Measurements from ENCODE around the gene MYO1C.

MYO1C gene

GRCh38 chr17:1505586-1505985 is 13.1 kb upstream of the MYO1C start:
- H3K23ac ChIP-seq (ENCODE audit: low read length) = no peak overlapping the region
- no peak overlapping the region for H3K4me2 ChIP-seq (ENCODE audit: low read length)
- H3K36me3 ChIP-seq (ENCODE audit: control insufficient read depth in 1 of 2, insufficient read depth in 2 of 2, low read length in 2 of 2) = peaks cover 14 to 16% of the 10 kb centered on the region in 2 experiments
- H4K12ac ChIP-seq (ENCODE audit: low read depth, low read length) = no peak overlapping the region
- H2BK5ac ChIP-seq (ENCODE audit: low read depth, low read length, poor library complexity) = no peak overlapping the region
- no peak overlapping the region for H3K18ac ChIP-seq (ENCODE audit: low read length)
- no peaks in the 10 kb centered on the region for H3K79me2 ChIP-seq (ENCODE audit: control insufficient read depth, insufficient read depth, low read length, poor library complexity)
- no peak overlapping the region for H3K9ac ChIP-seq (ENCODE audit: low read length)
- H3K9me3 ChIP-seq (ENCODE audit: insufficient read depth, low read depth, low read length) = no peaks in the 10 kb centered on the region
- peaks cover 0 to 2% of the 10 kb centered on the region in 2 experiments for H3K4me1 ChIP-seq (ENCODE audit: control insufficient read depth in 1 of 2, insufficient read depth in 2 of 2, low read length in 2 of 2)
- WGBS (ENCODE audit: extremely low coverage, insufficient coverage, insufficient read length) = no CpG with 5 or more reads among the region's 5 CpGs
- no peaks in the 10 kb centered on the region for H3K27me3 ChIP-seq (ENCODE audit: insufficient read depth, low read length)
- no peak overlapping the region for H4K91ac ChIP-seq (ENCODE audit: low read depth, low read length)
- H3K4ac ChIP-seq (ENCODE audit: low read depth, low read length) = no peak overlapping the region
- H2BK12ac ChIP-seq (ENCODE audit: low read length) = no peak overlapping the region
- no peak overlapping the region for H2AK5ac ChIP-seq (ENCODE audit: low read length)
- no peak overlapping the region for H3K27ac ChIP-seq (ENCODE audit: low read depth, low read length)
- no peak overlapping the region for H3K4me3 ChIP-seq (ENCODE audit: low read depth, low read length)
- no peak for DNase-seq
- H2AFZ ChIP-seq (ENCODE audit: insufficient read depth, low read length, poor library complexity) = no peak overlapping the region
- H2BK120ac ChIP-seq (ENCODE audit: insufficient read depth, low read length, poor library complexity) = no peak overlapping the region
- H3K79me1 ChIP-seq (ENCODE audit: low read length) = no peaks in the 10 kb centered on the region
- H3K14ac ChIP-seq (ENCODE audit: low read length) = no peak overlapping the region
- no peak overlapping the region for H4K8ac ChIP-seq (ENCODE audit: low read depth, low read length)

- DNase-seq = no peak
- H4K8ac ChIP-seq (ENCODE audit: low read depth, low read length) = no peak overlapping the region
- no peak overlapping the region for H2BK120ac ChIP-seq (ENCODE audit: insufficient read depth, low read length, poor library complexity)
- no peak overlapping the region for H2BK12ac ChIP-seq (ENCODE audit: low read length)
- no peaks in the 10 kb centered on the region for H3K79me2 ChIP-seq (ENCODE audit: control insufficient read depth, insufficient read depth, low read length, poor library complexity)
- H2AFZ ChIP-seq (ENCODE audit: insufficient read depth, low read length, poor library complexity) = no peak overlapping the region
- no peak overlapping the region for H3K4me2 ChIP-seq (ENCODE audit: low read length)
- H2AK5ac ChIP-seq (ENCODE audit: low read length) = no peak overlapping the region
- no peaks in the 10 kb centered on the region for H3K79me1 ChIP-seq (ENCODE audit: low read length)
- H3K4me1 ChIP-seq (ENCODE audit: control insufficient read depth in 1 of 2, insufficient read depth in 2 of 2, low read length in 2 of 2) = peaks cover 0 to 2% of the 10 kb centered on the region in 2 experiments
- H4K12ac ChIP-seq (ENCODE audit: low read depth, low read length) = no peak overlapping the region
- H3K23ac ChIP-seq (ENCODE audit: low read length) = no peak overlapping the region
- no peak overlapping the region for H3K9ac ChIP-seq (ENCODE audit: low read length)
- H3K4ac ChIP-seq (ENCODE audit: low read depth, low read length) = no peak overlapping the region
- H3K14ac ChIP-seq (ENCODE audit: low read length) = no peak overlapping the region
- H3K4me3 ChIP-seq (ENCODE audit: low read depth, low read length) = no peak overlapping the region
- H2BK5ac ChIP-seq (ENCODE audit: low read depth, low read length, poor library complexity) = no peak overlapping the region
- H3K18ac ChIP-seq (ENCODE audit: low read length) = no peak overlapping the region
- H4K91ac ChIP-seq (ENCODE audit: low read depth, low read length) = no peak overlapping the region
- no peak overlapping the region for H3K27ac ChIP-seq (ENCODE audit: low read depth, low read length)
- H3K36me3 ChIP-seq (ENCODE audit: control insufficient read depth in 1 of 2, insufficient read depth in 2 of 2, low read length in 2 of 2) = peaks cover 14 to 16% of the 10 kb centered on the region in 2 experiments
- H3K27me3 ChIP-seq (ENCODE audit: insufficient read depth, low read length) = no peaks in the 10 kb centered on the region
- no peaks in the 10 kb centered on the region for H3K9me3 ChIP-seq (ENCODE audit: insufficient read depth, low read depth, low read length)
- no CpG with 5 or more reads among the region's 3 CpGs for WGBS (ENCODE audit: extremely low coverage, insufficient coverage, insufficient read length)
Measured at GRCh38 chr17:1504866-1505265, 12.4 kb upstream of the MYO1C start.

- no peak overlapping the region for H3K18ac ChIP-seq (ENCODE audit: low read length)
- H3K4ac ChIP-seq (ENCODE audit: low read depth, low read length) = no peak overlapping the region
- peaks cover 11 to 16% of the 10 kb centered on the region in 2 experiments for H3K36me3 ChIP-seq (ENCODE audit: control insufficient read depth in 1 of 2, insufficient read depth in 2 of 2, low read length in 2 of 2)
- H3K9me3 ChIP-seq (ENCODE audit: insufficient read depth, low read depth, low read length) = no peaks in the 10 kb centered on the region
- H4K91ac ChIP-seq (ENCODE audit: low read depth, low read length) = no peak overlapping the region
- no peaks in the 10 kb centered on the region for H3K79me1 ChIP-seq (ENCODE audit: low read length)
- H2BK12ac ChIP-seq (ENCODE audit: low read length) = no peak overlapping the region
- H4K12ac ChIP-seq (ENCODE audit: low read depth, low read length) = no peak overlapping the region
- no peak overlapping the region for H2AK5ac ChIP-seq (ENCODE audit: low read length)
- H3K4me3 ChIP-seq (ENCODE audit: low read depth, low read length) = no peak overlapping the region
- H3K27me3 ChIP-seq (ENCODE audit: insufficient read depth, low read length) = no peaks in the 10 kb centered on the region
- no CpG with 5 or more reads among the region's 10 CpGs for WGBS (ENCODE audit: extremely low coverage, insufficient coverage, insufficient read length)
- no peak overlapping the region for H3K14ac ChIP-seq (ENCODE audit: low read length)
- no peak overlapping the region for H3K23ac ChIP-seq (ENCODE audit: low read length)
- H3K4me2 ChIP-seq (ENCODE audit: low read length) = no peak overlapping the region
- no peaks in the 10 kb centered on the region for H3K4me1 ChIP-seq (ENCODE audit: control insufficient read depth in 1 of 2, insufficient read depth in 2 of 2, low read length in 2 of 2)
- no peak overlapping the region for H3K27ac ChIP-seq (ENCODE audit: low read depth, low read length)
- no peak for DNase-seq
- H4K8ac ChIP-seq (ENCODE audit: low read depth, low read length) = no peak overlapping the region
- no peak overlapping the region for H2BK120ac ChIP-seq (ENCODE audit: insufficient read depth, low read length, poor library complexity)
- no peak overlapping the region for H2BK5ac ChIP-seq (ENCODE audit: low read depth, low read length, poor library complexity)
- no peaks in the 10 kb centered on the region for H3K79me2 ChIP-seq (ENCODE audit: control insufficient read depth, insufficient read depth, low read length, poor library complexity)
- no peak overlapping the region for H3K9ac ChIP-seq (ENCODE audit: low read length)
- no peak overlapping the region for H2AFZ ChIP-seq (ENCODE audit: insufficient read depth, low read length, poor library complexity)
Measured at GRCh38 chr17:1503699-1504098, 11.2 kb upstream of the MYO1C start.

GRCh38 chr17:1498869-1499268 is 6.4 kb upstream of the MYO1C start:
- Histone ChIP-seq H3K4me3 (ENCODE audit: low read depth, low read length) (no peak overlapping the region), H3K36me3 (ENCODE audit: control insufficient read depth in 1 of 2, insufficient read depth in 2 of 2, low read length in 2 of 2) (peaks cover 19 to 34% of the 10 kb centered on the region in 2 experiments), H3K4ac (ENCODE audit: low read depth, low read length) (no peak overlapping the region), H2AK5ac (ENCODE audit: low read length) (no peak overlapping the region), H3K79me2 (ENCODE audit: control insufficient read depth, insufficient read depth, low read length, poor library complexity) (no peaks in the 10 kb centered on the region), H2BK120ac (ENCODE audit: insufficient read depth, low read length, poor library complexity) (no peak overlapping the region), H3K9me3 (ENCODE audit: insufficient read depth, low read depth, low read length) (no peaks in the 10 kb centered on the region), H4K91ac (ENCODE audit: low read depth, low read length) (no peak overlapping the region), H3K79me1 (ENCODE audit: low read length) (no peaks in the 10 kb centered on the region), H3K14ac (ENCODE audit: low read length) (no peak overlapping the region), H3K4me2 (ENCODE audit: low read length) (no peak overlapping the region), H2AFZ (ENCODE audit: insufficient read depth, low read length, poor library complexity) (no peak overlapping the region), H3K4me1 (ENCODE audit: control insufficient read depth in 1 of 2, insufficient read depth in 2 of 2, low read length in 2 of 2) (peaks cover 0 to 3% of the 10 kb centered on the region in 2 experiments), H3K27me3 (ENCODE audit: insufficient read depth, low read length) (no peaks in the 10 kb centered on the region), H2BK12ac (ENCODE audit: low read length) (no peak overlapping the region), H2BK5ac (ENCODE audit: low read depth, low read length, poor library complexity) (no peak overlapping the region), H3K23ac (ENCODE audit: low read length) (peak overlapping the region; percentile 2), H4K12ac (ENCODE audit: low read depth, low read length) (no peak overlapping the region), H3K27ac (ENCODE audit: low read depth, low read length) (no peak overlapping the region), H3K18ac (ENCODE audit: low read length) (no peak overlapping the region), H4K8ac (ENCODE audit: low read depth, low read length) (no peak overlapping the region), H3K9ac (ENCODE audit: low read length) (no peak overlapping the region)
- peak in 1 of 2 donors; percentile 8 for DNase-seq
- WGBS (ENCODE audit: extremely low coverage, insufficient coverage, insufficient read length) = no CpG with 5 or more reads among the region's 9 CpGs
